GM23338 (cell line): ENCODE results near the gene EXOC5. TPM values are rescaled to one million over a fixed set of nuclear protein-coding genes. Genes with fewer than 3 reads are reported as not detected.
"Not testable (repeated sequence)": the region's sequence is repeated elsewhere in the genome, so short reads cannot be mapped to it uniquely, and the experiment has no call there.

Source experiments
- ATAC-seq: fragments of 200-7000 bp; cut with Tn5 transposase; 3 replicates; pipeline ENCODE4 v1.9.1; 2020
- DNase-seq: peaks from one replicate; pipeline ENCODE4 v3.0.0-alpha.2; 2015; ENCODE audit warnings: low spot score
- H2AFZ ChIP-seq: fragments of 200-600 bp; sonication (generic); 2 replicates; pipeline ENCODE4 v1.8.0; 2016; ENCODE audit warnings: antibody characterized with exemption, mild to moderate bottlenecking, moderate library complexity
- H3F3A ChIP-seq: fragments of 200-600 bp; sonication (generic); replicated peaks from 2 replicates; pipeline ENCODE4 v1.8.0; 2017; ENCODE audit warnings: antibody characterized with exemption, mixed run types, low read depth
- H3K27ac ChIP-seq: fragments of 200-600 bp; sonication (generic); 2 replicates; pipeline ENCODE4 v1.6.1; 2016; ENCODE audit warnings: low read depth
- H3K27me3 ChIP-seq: fragments of 200-600 bp; sonication (generic); 2 replicates; pipeline ENCODE4 v1.8.0; 2016; ENCODE audit warnings: mild to moderate bottlenecking, mixed run types, moderate library complexity; ENCODE audit not compliant: insufficient read depth
- H3K36me3 ChIP-seq: fragments of 200-600 bp; sonication (generic); 2 replicates; pipeline ENCODE4 v1.8.0; 2016; ENCODE audit warnings: mild to moderate bottlenecking; ENCODE audit not compliant: insufficient read depth
- H3K4me1 ChIP-seq: fragments of 200-600 bp; sonication (generic); 2 replicates; pipeline ENCODE4 v1.8.0; 2016; ENCODE audit warnings: mild to moderate bottlenecking, moderate library complexity; ENCODE audit not compliant: insufficient read depth
- H3K4me2 ChIP-seq: fragments of 200-600 bp; sonication (generic); 2 replicates; pipeline ENCODE4 v1.7.1; 2017; ENCODE audit warnings: mixed run types
- H3K4me3 ChIP-seq: fragments of 200-600 bp; sonication (generic); 2 replicates; pipeline ENCODE4 v1.6.1; 2016; ENCODE audit warnings: mixed run types
- H3K79me2 ChIP-seq: fragments of 200-600 bp; sonication (generic); replicated peaks from 2 replicates; pipeline ENCODE4 v1.8.0; 2017; ENCODE audit warnings: mild to moderate bottlenecking; ENCODE audit not compliant: insufficient read depth
- H3K9me2 ChIP-seq: fragments of 200-600 bp; sonication (generic); 2 replicates; pipeline ENCODE4 v1.8.0; 2017; ENCODE audit not compliant: insufficient read depth
- H4K20me1 ChIP-seq: fragments of 200-600 bp; sonication (generic); replicated peaks from 2 replicates; pipeline ENCODE4 v1.8.0; 2017; ENCODE audit warnings: mild to moderate bottlenecking; ENCODE audit not compliant: insufficient read depth
- H3K27ac Mint-ChIP-seq: 2 replicates; pipeline ENCODE4 v1.8.0; 2020; ENCODE audit warnings: inconsistent platforms, mild to moderate bottlenecking, moderate library complexity, mixed read lengths
- H3K27me3 Mint-ChIP-seq: 3 replicates; pipeline ENCODE4 v1.8.0; 2022; ENCODE audit warnings: low read depth, mild to moderate bottlenecking, moderate library complexity, mixed read lengths, inconsistent platforms; ENCODE audit not compliant: insufficient read depth, poor library complexity
- H3K36me3 Mint-ChIP-seq: 3 replicates; pipeline ENCODE4 v1.8.0; 2021; ENCODE audit warnings: low read depth, mild to moderate bottlenecking, inconsistent platforms, moderate library complexity, mixed read lengths
- H3K4me1 Mint-ChIP-seq: 3 replicates; pipeline ENCODE4 v1.8.0; 2020; ENCODE audit warnings: mild to moderate bottlenecking, inconsistent platforms, mixed read lengths
- H3K4me3 Mint-ChIP-seq: 3 replicates; pipeline ENCODE4 v1.8.0; 2021; ENCODE audit warnings: moderate library complexity, mild to moderate bottlenecking, inconsistent platforms, mixed read lengths
- H3K9me3 Mint-ChIP-seq: 3 replicates; pipeline ENCODE4 v1.8.0; 2020; ENCODE audit warnings: moderate library complexity, mild to moderate bottlenecking, inconsistent platforms, mixed read lengths
- CREB1 ChIP-seq: fragments of 250-450 bp; sonication (Bioruptor Pico); IDR thresholded peaks from 2 replicates; pipeline ENCODE4 v1.5.0; 2020; ENCODE audit warnings: low read depth, mild to moderate bottlenecking, moderate library complexity
- EZH2phosphoT487 ChIP-seq: fragments of 200-600 bp; sonication (generic); IDR thresholded peaks from one replicate; pipeline ENCODE4 v1.8.1; 2018; ENCODE audit warnings: antibody characterized with exemption; ENCODE audit not compliant: unreplicated experiment
- POLR2AphosphoS5 ChIP-seq: IDR thresholded peaks from 2 replicates; pipeline ENCODE4 v1.6.1; 2016; ENCODE audit warnings: antibody characterized with exemption, low read depth
- ZNF114 ChIP-seq: fragments of 250-450 bp; sonication (Bioruptor Pico); IDR thresholded peaks from 2 replicates; pipeline ENCODE4 v1.5.0; 2020; ENCODE audit warnings: mild to moderate bottlenecking, moderate library complexity
- ZNF331 ChIP-seq: fragments of 250-450 bp; sonication (Bioruptor Pico); IDR thresholded peaks from 2 replicates; pipeline ENCODE4 v1.5.0; 2020; ENCODE audit warnings: low read depth, mild to moderate bottlenecking, moderate library complexity
- polyA plus RNA-seq: library from polyadenylated mRNA; unstranded; fragments of >200 nt; fragmentation: Nextera tagmentation; extraction: Ambion mirVana; gene quantifications from 2 replicates; pipeline ENCODE4 v1.2.1, GENCODE V29; 2016
- total RNA-seq: library from RNA; depleted of rRNA; stranded (reverse); fragments of >200 nt; shearing (Covaris generic); gene quantifications from 2 replicates; pipeline ENCODE4 v1.2.3, GENCODE V29; 2014
- TF ChIP-seq, protein P1 (sequence below): fragments of 250-450 bp; sonication (Bioruptor Pico); IDR thresholded peaks from 2 replicates; pipeline ENCODE4 v1.5.0; 2020; ENCODE audit warnings: mild to moderate bottlenecking, moderate library complexity

EXOC5 gene
- total and polyA plus RNA-seq, 2 experiments from 2014 or later = 26.4 to 55.9 TPM

DNA sequence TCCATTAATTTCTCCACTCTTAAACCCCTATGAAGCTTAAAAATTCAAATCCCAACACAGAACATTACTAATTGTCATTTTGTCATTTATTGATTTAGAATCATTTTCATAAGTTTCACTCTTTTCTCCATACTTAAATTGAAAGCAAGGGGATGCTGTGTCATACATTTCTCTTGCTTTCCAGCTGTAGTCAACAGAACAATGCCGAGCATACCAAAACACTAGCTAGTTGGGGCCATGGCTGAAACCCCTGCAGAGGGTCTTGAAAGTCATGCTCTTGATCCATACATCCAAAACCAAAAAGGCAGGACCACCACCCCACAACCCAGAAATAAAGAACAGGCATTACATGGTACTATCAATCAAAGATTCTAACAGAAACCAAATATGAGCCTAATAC lies 9.0 kb downstream of the EXOC5 start (continued):
- TF ChIP-seq, protein P1, sequence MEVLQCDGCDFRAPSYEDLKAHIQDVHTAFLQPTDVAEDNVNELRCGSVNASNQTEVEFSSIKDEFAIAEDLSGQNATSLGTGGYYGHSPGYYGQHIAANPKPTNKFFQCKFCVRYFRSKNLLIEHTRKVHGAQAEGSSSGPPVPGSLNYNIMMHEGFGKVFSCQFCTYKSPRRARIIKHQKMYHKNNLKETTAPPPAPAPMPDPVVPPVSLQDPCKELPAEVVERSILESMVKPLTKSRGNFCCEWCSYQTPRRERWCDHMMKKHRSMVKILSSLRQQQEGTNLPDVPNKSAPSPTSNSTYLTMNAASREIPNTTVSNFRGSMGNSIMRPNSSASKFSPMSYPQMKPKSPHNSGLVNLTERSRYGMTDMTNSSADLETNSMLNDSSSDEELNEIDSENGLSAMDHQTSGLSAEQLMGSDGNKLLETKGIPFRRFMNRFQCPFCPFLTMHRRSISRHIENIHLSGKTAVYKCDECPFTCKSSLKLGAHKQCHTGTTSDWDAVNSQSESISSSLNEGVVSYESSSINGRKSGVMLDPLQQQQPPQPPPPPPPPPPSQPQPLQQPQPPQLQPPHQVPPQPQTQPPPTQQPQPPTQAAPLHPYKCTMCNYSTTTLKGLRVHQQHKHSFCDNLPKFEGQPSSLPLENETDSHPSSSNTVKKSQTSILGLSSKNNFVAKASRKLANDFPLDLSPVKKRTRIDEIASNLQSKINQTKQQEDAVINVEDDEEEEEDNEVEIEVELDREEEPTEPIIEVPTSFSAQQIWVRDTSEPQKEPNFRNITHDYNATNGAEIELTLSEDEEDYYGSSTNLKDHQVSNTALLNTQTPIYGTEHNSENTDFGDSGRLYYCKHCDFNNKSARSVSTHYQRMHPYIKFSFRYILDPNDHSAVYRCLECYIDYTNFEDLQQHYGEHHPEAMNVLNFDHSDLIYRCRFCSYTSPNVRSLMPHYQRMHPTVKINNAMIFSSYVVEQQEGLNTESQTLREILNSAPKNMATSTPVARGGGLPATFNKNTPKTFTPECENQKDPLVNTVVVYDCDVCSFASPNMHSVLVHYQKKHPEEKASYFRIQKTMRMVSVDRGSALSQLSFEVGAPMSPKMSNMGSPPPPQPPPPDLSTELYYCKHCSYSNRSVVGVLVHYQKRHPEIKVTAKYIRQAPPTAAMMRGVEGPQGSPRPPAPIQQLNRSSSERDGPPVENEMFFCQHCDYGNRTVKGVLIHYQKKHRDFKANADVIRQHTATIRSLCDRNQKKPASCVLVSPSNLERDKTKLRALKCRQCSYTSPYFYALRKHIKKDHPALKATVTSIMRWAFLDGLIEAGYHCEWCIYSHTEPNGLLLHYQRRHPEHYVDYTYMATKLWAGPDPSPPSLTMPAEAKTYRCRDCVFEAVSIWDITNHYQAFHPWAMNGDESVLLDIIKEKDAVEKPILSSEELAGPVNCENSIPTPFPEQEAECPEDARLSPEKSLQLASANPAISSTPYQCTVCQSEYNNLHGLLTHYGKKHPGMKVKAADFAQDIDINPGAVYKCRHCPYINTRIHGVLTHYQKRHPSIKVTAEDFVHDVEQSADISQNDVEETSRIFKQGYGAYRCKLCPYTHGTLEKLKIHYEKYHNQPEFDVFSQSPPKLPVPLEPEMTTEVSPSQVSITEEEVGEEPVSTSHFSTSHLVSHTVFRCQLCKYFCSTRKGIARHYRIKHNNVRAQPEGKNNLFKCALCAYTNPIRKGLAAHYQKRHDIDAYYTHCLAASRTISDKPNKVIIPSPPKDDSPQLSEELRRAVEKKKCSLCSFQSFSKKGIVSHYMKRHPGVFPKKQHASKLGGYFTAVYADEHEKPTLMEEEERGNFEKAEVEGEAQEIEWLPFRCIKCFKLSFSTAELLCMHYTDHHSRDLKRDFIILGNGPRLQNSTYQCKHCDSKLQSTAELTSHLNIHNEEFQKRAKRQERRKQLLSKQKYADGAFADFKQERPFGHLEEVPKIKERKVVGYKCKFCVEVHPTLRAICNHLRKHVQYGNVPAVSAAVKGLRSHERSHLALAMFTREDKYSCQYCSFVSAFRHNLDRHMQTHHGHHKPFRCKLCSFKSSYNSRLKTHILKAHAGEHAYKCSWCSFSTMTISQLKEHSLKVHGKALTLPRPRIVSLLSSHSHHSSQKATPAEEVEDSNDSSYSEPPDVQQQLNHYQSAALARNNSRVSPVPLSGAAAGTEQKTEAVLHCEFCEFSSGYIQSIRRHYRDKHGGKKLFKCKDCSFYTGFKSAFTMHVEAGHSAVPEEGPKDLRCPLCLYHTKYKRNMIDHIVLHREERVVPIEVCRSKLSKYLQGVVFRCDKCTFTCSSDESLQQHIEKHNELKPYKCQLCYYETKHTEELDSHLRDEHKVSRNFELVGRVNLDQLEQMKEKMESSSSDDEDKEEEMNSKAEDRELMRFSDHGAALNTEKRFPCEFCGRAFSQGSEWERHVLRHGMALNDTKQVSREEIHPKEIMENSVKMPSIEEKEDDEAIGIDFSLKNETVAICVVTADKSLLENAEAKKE = no peak
- TF ChIP-seq EZH2phosphoT487 = no peak
- TF ChIP-seq ZNF331 (CRISPR knock-in tag) = no peak
- TF ChIP-seq POLR2AphosphoS5 = no peak
- TF ChIP-seq ZNF114 (CRISPR knock-in tag) = no peak
- no peak for TF ChIP-seq CREB1 (CRISPR knock-in tag)

DNA sequence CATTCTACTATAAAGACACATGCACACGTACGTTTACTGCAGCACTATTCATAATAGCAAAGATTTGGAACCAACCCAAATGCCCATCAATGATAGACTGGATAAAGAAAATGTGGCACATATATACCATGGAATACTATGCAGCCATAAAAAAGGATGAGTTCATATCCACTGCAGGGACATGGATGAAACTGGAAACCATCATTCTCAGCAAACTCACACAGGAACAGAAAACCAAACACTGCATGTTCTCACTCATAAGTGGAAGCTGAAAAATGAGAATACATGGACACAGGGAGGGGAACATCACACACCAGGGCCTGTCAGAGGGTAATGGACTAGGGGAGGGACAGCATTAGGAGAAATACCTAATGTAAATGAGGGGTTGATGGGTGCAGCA lies 10.5 kb downstream of the EXOC5 start:
- peaks cover 20% of the 10 kb centered on the region; the same call in 1 of the 2 replicates for H4K20me1 ChIP-seq
- not testable (repeated sequence) for H3K4me3 Mint-ChIP-seq, H3K4me2 ChIP-seq, H3K4me1 ChIP-seq, H3K27ac Mint-ChIP-seq, H3K27me3 Mint-ChIP-seq, H3K4me3 ChIP-seq, H3K27ac ChIP-seq, H3K27me3 ChIP-seq, H3K9me3 Mint-ChIP-seq, H3K9me2 ChIP-seq, DNase-seq, H2AFZ ChIP-seq, H3K36me3 ChIP-seq, H3F3A ChIP-seq, ATAC-seq, H3K4me1 Mint-ChIP-seq
- peaks cover 16% of the 10 kb centered on the region; the same call in 2 of the 3 replicates for H3K36me3 Mint-ChIP-seq
- H3K79me2 ChIP-seq = peaks cover 100% of the 10 kb centered on the region
